Measurements from ENCODE around the gene LRRC25.
A peak's percentile ranks its signal among the peaks of the same experiment; 100 is the strongest.
"Not testable (repeated sequence)": the region's sequence is repeated elsewhere in the genome, so short reads cannot be mapped to it uniquely, and the experiment has no call there.

The LRRC25 gene

GRCh38 chr19:18414504-18415177, 17.2 kb upstream of the LRRC25 start:
- FAIRE-seq: peak; percentile 85
- no peak for DNase-seq (ENCODE audit: extremely low spot score, insufficient read length, low read depth)

GRCh38 chr19:18412610-18413239, 15.3 kb upstream of the LRRC25 start:
- DNase-seq (ENCODE audit: extremely low spot score, insufficient read length, low read depth) (no peak), FAIRE-seq (no peak)

GRCh38 chr19:18408053-18408476, 10.6 kb upstream of the LRRC25 start:
- peak; percentile 97 for FAIRE-seq
- DNase-seq (ENCODE audit: extremely low spot score, insufficient read length, low read depth): no peak

GRCh38 chr19:18406749-18407148, 9.3 kb upstream of the LRRC25 start:
- no peak for FAIRE-seq

GRCh38 chr19:18405754-18406153, 8.3 kb upstream of the LRRC25 start:
- not testable (repeated sequence) for DNase-seq (ENCODE audit: extremely low spot score, insufficient read length, low read depth)

More at GRCh38 chr19:18406749-18407148, 9.3 kb upstream of the LRRC25 start:
- no peak for DNase-seq (ENCODE audit: extremely low spot score, insufficient read length, low read depth)

GRCh38 chr19:18402455-18403248, 5.2 kb upstream of the LRRC25 start:
- not testable (repeated sequence) for DNase-seq (ENCODE audit: extremely low spot score, insufficient read length, low read depth); FAIRE-seq

More at GRCh38 chr19:18405754-18406153, 8.3 kb upstream of the LRRC25 start:
- FAIRE-seq: not testable (repeated sequence)

GRCh38 chr19:18401580-18402112, 4.2 kb upstream of the LRRC25 start:
- no peak for DNase-seq (ENCODE audit: extremely low spot score, insufficient read length, low read depth)
- FAIRE-seq: peak; percentile 63

- FAIRE-seq: no peak
- DNase-seq (ENCODE audit: extremely low spot score, insufficient read length, low read depth): no peak
Observed at GRCh38 chr19:18399008-18399407, 1.6 kb upstream of the LRRC25 start.

- FAIRE-seq (no peak), DNase-seq (ENCODE audit: extremely low spot score, insufficient read length, low read depth) (no peak)
Observed at GRCh38 chr19:18396471-18397241, 766 bp downstream of the LRRC25 start.

- FAIRE-seq: no peak
Observed at GRCh38 chr19:18393836-18394235, 3.6 kb downstream of the LRRC25 start.

GRCh38 chr19:18392926-18393325, 4.5 kb downstream of the LRRC25 start:
- no peak for FAIRE-seq
- no peak for DNase-seq (ENCODE audit: extremely low spot score, insufficient read length, low read depth)

More at GRCh38 chr19:18393836-18394235, 3.6 kb downstream of the LRRC25 start:
- DNase-seq (ENCODE audit: extremely low spot score, insufficient read length, low read depth): no peak

GRCh38 chr19:18392417-18392816, 5.0 kb downstream of the LRRC25 start:
- DNase-seq (ENCODE audit: extremely low spot score, insufficient read length, low read depth): no peak
- FAIRE-seq: no peak

GRCh38 chr19:18391509-18392075, 5.8 kb downstream of the LRRC25 start:
- DNase-seq (ENCODE audit: extremely low spot score, insufficient read length, low read depth) (no peak), FAIRE-seq (no peak)

- DNase-seq (ENCODE audit: extremely low spot score, insufficient read length, low read depth): no peak
- FAIRE-seq: no peak
Observed at GRCh38 chr19:18390065-18390907, 7.1 kb downstream of the LRRC25 start.

- FAIRE-seq: no peak
Observed at GRCh38 chr19:18389726-18390064, 7.7 kb downstream of the LRRC25 start.

GRCh38 chr19:18388960-18389725, 8.3 kb downstream of the LRRC25 start:
- FAIRE-seq (no peak), DNase-seq (ENCODE audit: extremely low spot score, insufficient read length, low read depth) (no peak)

More at GRCh38 chr19:18389726-18390064, 7.7 kb downstream of the LRRC25 start:
- no peak for DNase-seq (ENCODE audit: extremely low spot score, insufficient read length, low read depth)

- DNase-seq (ENCODE audit: extremely low spot score, insufficient read length, low read depth) (peak; percentile 87), FAIRE-seq (peak; percentile 90)
Observed at GRCh38 chr19:18388100-18388959, 9.1 kb downstream of the LRRC25 start.
